ENCODE data around the gene NUDT2.

Gene NUDT2

GRCh38 chr9:34392511-34392910 lies 63.1 kb downstream of the NUDT2 start:
- DNase-seq: no peak

Data from fibroblast of upper back skin (primary cell).